CD4-positive, alpha-beta T cell treated with Interferon gamma for 1 hour (primary cell): ENCODE measurements around the gene PPP1R12A.
"Not testable (repeated sequence)": the region's sequence is repeated elsewhere in the genome, so short reads cannot be mapped to it uniquely, and the experiment has no call there.

Source experiments
- DNase-seq: peaks from one replicate; pipeline ENCODE4 v3.0.0-alpha.2; 2020

The PPP1R12A gene

DNA sequence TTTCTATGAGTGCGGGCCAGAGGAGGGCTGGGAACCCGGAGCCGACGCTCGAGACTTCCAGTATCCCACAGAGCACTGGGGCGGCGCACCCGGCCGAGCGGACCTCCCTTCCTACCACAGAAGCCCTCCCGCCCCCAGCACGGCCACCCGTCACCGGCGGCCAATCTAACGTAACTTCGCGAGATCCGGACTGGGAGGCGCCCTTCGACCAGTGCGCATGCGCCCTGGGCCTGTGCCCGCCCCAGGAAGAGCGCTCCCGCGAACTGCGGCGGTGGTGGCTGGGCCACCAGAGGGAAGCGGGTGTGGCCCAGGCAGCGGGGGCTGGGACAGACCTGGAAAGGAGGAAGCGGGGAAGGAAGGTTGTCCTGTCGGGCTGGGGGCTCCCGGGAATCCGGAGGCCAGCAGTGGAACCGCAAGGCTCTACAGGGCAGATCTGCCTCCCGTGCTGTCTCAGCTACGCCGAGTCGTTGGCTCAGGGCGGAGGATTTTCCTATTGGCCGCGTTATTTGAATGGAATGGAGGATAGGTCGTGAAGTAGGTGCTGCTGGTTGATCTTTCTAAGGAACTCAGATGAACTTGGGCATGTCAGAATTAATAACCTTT is at the start of gene PPP1R12A:
TSS of gene PPP1R12A (minus strand) at position 77 of the 603 bp plus-strand sequence. CDS start 166 bp downstream, outside the sequence.
- DNase-seq, result peak; percentile 94

DNA sequence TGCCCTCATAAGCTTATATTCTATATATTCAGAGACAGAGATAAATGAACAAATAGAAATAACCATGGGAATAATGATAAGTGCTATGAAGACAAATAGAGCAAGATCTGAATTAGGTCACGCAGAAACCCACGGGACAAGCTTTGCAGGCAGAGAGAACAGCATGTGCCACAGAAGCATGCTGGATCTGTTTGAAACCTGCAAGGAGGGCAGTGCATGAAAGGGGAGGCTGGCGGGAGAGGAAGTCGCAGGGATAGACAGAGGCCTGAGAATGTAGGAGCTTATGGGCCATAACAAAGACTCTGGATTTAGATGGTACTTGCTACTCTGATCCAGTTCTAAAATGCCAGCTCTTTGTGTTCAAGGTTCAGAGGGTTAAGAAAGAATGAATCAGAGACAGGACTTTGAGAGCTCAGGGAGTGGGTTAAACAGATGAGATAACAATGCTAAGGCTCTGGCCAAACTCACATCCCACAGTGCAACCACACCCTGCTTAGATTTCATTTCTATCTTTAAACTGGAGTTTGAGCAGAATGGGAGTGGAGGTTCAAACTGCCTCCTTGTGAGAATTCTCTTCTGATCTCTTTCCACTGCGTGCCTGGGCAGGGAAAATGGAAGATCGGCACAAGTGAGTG is 49.2 kb upstream of the PPP1R12A start:
- no peak for DNase-seq

DNA sequence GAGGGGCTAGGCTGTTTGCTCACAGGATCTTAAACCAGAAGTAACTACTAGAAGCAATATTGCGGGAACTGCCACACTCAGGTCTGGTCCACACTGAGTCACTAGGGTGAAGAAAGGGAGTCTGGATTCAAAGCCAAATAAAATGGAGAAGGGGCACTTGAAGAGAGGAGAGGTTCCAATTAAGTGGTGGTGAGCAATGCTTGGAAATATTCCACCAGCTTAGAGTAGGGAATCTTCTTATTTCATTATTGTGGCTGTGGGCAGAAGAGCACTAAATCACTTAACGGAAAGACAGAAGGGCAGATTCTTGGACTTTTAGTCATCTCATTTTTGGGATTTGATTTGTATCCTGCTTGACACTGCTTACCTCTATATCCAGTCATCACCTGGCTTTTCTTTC is 48.6 kb upstream of the PPP1R12A start:
- DNase-seq, result no peak

DNA sequence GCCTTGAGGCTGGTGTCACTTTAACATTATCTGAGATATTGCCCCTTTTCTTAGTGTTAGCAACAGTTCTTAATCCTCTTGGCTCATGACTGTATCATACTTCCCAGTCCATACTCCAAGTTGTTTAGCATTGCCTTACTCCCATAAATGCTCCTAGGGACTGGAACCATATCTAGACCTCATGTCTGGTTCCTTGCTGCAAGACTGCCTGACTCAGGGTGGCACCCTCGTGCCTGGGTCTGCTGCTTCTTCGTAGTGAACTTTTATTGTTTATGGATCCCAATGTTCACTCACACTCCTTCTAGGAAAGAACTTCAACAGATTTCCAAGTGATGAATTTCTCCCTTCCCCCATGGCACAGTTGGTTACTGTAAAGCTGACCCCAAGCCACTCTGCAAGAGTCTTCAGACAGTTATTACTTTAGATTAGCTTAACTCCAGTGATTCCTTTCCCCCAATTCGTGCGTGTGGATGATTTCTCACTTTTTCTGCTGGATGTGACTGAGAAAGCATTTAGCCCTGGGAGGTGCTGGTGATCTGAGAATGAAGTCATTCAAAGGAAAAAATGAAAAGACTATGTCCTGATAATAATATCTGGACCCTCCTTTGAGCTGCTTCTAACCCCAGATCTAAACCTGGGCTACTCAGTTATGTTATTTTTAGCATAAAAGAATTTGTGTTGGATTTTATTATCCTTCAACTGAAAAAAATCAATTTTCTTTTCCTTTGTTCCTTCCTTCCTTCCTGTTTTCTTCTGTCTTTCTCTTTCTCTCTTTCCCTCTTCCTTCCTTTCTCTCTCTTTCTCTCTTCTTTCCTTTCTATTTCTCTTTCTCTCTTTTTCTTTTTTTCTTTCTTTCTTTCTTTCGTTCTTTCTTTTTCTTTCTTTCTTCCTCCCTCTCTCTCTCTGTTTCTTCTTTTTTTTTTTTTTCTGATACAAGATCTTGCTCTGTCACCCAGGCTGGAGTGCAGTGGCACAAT is 47.5 kb upstream of the PPP1R12A start:
- DNase-seq, result no peak

GRCh38 chr12:79978692-79979091 is 43.8 kb upstream of the PPP1R12A start:
- DNase-seq, result no peak

GRCh38 chr12:79977856-79978460 is 43.1 kb upstream of the PPP1R12A start:
- DNase-seq, result not testable (repeated sequence)

DNA sequence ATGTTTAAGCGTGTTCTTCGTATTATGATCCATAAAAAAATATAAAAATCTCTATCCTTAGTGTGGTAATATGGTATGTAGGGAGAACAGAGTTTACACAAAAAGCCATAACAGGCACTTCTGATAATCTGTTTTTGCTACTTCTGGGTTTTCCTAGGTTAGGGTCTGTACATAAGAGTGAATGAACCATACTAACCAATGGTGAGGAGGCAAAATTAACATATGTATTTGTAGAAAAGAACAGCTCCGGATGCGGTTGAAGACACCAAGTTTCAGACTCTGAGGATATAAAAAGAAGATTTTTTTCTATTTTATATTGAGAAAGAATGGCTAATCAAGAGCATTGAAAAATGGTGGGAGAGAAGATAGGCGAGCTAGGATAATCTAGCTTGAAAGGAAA is 40.2 kb upstream of the PPP1R12A start:
- no peak for DNase-seq

DNA sequence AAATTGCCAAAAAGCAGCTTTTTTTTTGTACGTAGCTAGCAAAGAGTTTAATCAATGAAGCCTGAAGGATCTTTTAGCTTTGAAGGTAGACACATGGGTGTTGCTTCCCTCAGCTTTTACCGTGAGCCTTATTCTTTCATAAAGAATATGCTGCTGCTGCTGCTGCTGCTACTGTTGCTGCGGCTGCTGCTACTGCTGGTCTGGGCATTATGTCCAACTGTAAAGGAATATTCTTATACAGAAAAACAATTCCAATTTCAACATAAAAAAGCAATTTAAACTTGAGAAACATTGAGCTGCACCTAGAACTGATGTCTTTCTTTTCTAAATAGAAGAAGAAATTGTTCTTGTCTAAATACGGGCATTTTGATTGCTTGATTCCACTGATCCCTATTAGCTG is 38.9 kb upstream of the PPP1R12A start:
- no peak for DNase-seq

DNA sequence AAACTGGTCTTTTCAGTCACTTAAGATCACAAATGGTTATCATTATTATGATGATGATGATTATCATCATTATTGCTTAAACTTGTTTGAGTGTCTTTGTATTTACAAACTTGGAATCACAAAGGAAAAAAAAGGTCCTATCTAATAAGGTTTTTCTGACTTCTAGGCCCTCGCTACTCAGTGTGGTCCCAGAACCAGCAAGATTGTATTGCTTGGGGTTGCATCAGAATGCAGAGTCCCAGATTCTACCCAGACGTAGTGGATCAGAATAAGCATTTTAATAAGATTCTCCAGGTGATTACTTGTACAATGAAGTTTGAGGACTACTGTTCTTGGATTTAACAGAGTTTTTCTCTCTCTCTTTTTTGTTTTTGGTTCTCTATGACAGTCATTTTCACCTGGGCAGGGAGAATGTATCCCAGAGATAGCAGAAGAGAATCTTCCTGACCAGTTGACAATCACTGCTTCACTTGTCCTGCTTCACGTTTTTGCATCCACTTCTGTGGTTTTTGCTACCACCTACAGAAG is 29.3 kb upstream of the PPP1R12A start:
- DNase-seq, result no peak

GRCh38 chr12:79961411-79961810 is 26.5 kb upstream of the PPP1R12A start:
- no peak for DNase-seq

GRCh38 chr12:79959484-79959883 is 24.6 kb upstream of the PPP1R12A start:
- no peak for DNase-seq

GRCh38 chr12:79956896-79957295 is 22.0 kb upstream of the PPP1R12A start:
- DNase-seq, result no peak

DNA sequence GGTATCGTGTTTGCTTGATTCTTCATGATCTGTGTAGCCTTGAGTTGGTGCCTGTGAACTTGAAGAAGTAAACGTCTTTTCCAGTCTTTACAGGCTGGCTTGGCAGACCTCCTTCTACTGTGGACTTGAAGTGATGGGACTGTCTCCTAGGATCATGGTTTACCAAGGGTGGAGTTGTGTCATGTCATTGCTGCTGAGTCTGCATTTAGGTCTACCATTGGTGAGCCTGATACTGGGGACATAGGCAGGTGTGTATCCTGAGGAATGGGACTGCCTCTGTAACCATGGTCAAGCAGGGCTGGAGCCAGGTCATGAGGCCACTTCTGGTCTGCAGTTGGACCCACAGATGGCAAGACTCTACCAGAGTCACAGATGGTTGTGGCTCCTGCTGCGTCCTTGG is 20.7 kb upstream of the PPP1R12A start:
- no peak for DNase-seq

- DNase-seq, result no peak
These were observed 19.2 kb upstream of the PPP1R12A start for GRCh38 chr12:79954037-79954610.

- no peak for DNase-seq
These were observed 14.2 kb upstream of the PPP1R12A start for GRCh38 chr12:79949098-79949497.

GRCh38 chr12:79945433-79945832 is 10.5 kb upstream of the PPP1R12A start:
- DNase-seq, result no peak

GRCh38 chr12:79944565-79944964 is 9.7 kb upstream of the PPP1R12A start:
- no peak for DNase-seq

DNA sequence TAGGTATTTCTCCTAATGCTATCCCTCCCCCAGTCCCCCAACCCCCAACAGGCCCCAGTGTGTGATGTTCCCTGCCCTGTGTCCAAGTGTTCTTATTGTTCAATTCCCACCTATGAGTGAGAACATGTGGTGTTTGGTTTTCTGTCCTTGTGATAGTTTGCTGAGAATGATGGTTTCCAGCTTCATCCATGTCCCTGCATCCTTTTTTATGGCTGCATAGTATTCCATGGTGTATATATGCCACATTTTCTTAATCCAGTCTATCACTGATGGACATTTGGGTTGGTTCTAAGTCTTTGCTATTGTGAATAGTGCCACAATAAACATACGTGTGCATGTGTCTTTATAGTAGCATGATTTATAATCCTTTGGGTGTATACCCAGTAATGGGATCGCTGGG is 7.9 kb upstream of the PPP1R12A start:
- not testable (repeated sequence) for DNase-seq

- DNase-seq, result no peak
These were observed 4.9 kb upstream of the PPP1R12A start for GRCh38 chr12:79939728-79940310.

DNA sequence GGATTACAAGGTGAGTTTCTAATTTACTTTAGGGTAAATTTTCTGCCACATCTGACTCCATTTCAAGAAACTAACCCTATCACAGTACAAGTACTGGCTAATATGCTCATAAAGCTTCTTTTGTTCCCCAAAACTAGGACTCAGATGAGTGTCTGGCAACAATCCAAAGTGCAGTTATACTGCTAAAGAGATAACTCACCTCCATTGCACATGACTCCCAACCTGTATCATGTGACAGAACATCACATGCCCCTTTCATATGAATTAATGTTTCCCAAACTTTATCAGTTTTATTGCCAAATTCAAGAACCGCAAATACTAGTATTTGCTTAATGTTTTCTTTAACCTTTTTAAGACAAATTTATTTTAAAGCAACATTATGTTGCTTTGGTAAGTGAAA is 3.9 kb upstream of the PPP1R12A start:
- no peak for DNase-seq

- DNase-seq, result no peak
These were observed 1.8 kb upstream of the PPP1R12A start for GRCh38 chr12:79936670-79937069.
